Measurements from ENCODE around the gene TFIP11.
A peak's percentile ranks its signal among the peaks of the same experiment; 100 is the strongest.

Gene TFIP11

DNA sequence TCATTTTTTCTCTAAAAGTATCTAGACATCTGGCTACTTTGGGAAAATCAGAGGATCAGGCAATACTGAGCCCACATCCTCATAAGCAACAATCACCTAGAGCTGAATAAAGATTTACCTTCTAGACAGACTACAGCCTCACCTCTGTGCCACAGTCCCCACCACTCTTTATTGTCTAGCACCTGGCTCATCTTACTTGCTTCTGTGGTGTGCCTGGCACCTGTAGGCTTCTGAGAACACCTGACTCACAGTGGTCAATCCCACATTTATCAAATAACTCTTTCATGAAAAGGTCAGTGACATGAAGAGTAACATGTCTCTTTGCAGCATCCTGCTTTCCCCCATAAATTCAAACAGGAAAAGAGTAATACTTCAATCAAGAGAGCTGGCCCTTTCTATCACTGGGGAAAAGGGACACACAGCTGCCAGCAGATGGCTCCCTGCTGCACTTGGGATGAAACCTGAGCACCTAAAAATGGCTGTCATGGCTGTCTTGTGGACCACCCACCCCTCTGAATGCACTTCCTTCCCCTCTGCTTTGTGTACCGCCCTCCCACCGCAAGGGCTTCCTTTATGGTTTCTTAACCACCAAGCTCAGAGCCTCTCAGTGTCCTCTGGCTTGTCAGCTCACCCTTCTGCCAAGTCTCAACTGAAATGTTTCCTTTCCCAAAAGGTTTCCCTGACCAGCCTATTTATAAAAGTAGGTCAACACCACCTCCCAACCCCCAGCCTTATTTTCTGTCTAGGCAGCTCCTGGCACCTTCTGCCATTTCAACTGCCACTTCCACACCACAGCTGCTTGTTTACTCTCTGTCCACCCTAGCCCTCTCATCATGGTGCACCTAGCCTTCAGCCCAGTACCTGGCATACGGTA lies 9.3 kb downstream of the TFIP11 start:
- DNase-seq: peak; percentile 53

- DNase-seq: no peak
Measured at GRCh38 chr22:26501996-26502395, 10.3 kb downstream of the TFIP11 start.

GRCh38 chr22:26499188-26499703 lies 13.0 kb downstream of the TFIP11 start:
- DNase-seq: no peak

DNA sequence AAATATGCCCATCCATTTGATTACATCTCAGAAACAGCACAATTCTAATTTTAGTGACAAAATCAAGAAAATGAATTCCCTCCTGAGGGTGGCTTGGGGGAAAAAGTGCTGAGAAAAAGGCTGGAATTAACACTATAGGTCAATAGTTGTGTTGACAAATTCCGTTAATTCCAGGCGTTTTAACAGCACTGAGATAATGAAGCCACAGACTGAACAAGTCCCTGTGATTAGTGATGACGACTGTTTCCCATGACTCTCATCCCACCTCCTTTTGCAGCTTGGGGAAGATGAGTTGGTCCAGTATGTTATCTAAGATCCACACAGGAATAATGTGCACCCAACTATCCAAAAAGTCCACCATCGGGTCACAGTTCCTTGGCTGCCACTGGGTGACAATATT lies 15.8 kb downstream of the TFIP11 start:
- no peak for DNase-seq

DNA sequence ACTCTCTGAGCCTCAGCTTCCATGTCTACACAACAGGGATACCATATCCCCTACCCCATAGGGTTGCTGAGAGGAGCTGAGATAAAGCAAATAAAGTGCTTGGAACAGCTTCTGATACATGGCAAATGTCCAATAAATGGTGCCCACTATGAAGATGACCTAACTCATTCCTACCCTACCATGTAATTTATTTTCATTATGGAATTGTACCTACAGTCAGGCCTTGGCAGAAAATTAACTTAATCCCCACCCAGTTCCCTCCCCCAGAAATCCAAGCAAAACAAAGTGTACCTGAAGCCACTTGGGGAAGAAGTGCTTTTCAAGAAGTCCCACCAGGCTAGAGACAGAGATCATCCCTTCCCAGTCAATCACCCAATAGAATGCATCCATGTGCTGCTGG lies 17.8 kb downstream of the TFIP11 start:
- DNase-seq: peak; percentile 11

- no peak for DNase-seq
Measured at GRCh38 chr22:26492220-26492619, 20.1 kb downstream of the TFIP11 start.

- no peak for DNase-seq
Measured at GRCh38 chr22:26489447-26490036, 22.7 kb downstream of the TFIP11 start.

GRCh38 chr22:26487996-26488395 lies 24.3 kb downstream of the TFIP11 start:
- no peak for DNase-seq

DNA sequence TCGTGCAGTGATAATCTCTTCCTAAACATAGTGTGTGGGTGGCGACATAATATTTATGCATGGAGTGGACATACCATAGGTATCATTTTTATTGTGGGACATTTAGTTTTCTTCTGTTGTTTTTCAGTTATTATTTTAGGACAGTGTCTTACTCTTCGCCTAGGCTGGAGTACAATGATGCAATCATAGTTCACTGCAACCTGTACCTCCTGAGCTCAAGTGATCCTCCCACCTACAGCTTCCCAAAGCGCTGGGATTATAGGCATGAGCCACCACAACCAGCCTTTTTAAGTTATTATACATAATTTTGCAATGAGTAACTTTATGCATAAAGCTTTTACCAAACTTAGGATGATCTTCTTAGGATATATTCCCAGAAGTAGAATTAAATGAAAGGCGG lies 25.9 kb downstream of the TFIP11 start:
- DNase-seq: no peak

DNA sequence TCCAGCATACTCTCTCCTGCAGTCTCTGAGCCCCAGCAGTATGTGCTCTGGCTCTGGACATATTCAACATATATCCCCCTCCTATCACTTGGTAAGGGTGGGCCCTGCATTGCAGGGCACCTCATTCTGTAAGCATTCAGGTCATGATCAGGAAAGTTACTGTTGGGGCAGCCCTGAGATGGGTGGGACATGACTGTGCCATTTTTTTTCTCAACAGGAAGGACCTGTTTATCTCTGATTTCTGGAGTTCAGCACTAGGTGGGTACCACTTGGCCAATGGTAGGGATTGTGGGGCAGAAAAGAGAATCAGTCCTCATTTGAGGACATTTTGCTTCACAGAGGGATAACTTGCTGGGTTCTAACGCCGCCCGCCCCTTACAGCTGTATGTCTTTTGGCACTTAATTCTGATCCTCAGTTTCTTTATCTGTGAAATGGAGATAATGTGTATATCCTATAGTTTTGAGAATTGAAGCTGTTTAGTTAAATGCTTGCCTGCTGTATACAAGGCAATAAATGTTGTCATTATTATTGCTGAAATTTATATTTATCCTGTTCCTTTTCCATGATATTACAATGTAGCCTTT lies 26.4 kb downstream of the TFIP11 start:
- DNase-seq: no peak

DNA sequence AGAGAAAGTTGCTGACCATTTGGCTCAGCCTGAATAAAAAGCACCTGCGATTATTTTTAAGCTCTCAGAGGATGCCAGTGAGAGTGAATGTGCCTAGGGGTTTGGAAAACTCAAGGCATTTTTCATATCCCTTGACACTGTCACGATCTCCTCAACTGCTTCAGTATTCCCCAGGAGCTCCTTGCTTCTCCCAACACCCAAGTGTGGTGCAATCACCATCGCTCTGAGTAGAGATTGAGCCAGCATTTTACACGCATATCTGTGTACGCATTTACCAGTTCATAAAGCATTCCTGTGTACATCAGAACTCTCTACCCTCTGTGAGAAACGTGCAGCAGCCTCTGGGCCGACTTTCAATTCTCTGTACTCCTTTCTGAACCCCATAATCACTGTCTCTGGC lies 27.3 kb downstream of the TFIP11 start:
- DNase-seq: no peak

DNA sequence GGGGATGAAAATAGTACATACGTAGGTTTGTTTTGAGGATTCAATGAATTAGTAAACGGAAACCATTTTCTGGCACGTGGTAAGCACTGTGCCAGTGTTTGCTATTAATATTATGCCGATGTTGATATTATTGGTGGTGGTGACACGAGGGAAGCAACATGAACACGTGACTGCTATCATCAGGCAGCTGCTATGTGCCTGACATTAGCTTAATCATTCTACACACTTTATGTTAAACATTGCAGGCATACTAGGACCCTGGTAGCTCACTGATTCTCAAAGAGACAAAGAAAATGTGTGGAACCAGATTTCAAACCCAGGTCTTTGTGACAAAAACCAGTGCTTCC lies 27.9 kb downstream of the TFIP11 start:
- no peak for DNase-seq

GRCh38 chr22:26483439-26484359 lies 28.6 kb downstream of the TFIP11 start, which contains the start of the genes HPS4 and SRRD:
Gene HPS4, minus strand, starts transcription at chr22:26483783. Its CDS starts 2,021 bp downstream, at chr22:26481762.
Gene SRRD, plus strand, starts transcription at chr22:26483877. Its CDS starts 14 bp downstream, at chr22:26483891.
- peak; percentile 98 for DNase-seq

GRCh38 chr22:26483043-26483438 lies 29.2 kb downstream of the TFIP11 start:
- DNase-seq: no peak

DNA sequence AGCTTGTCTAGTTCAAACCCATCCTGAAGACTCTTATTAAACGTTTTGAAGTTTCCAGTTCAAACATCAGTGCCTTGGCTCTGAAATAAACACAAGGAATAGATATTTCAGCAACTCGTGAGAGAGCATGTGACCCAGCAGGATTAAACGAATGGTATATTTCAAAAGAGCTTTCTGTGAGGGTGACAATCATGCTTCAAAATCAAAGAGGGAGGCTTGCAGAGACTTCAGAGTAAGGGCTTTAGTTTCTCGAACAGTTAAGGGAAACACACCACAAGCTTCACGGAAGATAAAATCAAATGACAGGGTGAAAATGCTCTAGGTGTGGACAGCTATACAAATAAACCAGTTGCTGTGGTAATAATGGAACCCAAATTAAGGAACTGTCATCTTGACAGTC lies 30.1 kb downstream of the TFIP11 start:
- DNase-seq: peak; percentile 30

GRCh38 chr22:26481694-26482093 lies 30.6 kb downstream of the TFIP11 start:
- no peak for DNase-seq

DNA sequence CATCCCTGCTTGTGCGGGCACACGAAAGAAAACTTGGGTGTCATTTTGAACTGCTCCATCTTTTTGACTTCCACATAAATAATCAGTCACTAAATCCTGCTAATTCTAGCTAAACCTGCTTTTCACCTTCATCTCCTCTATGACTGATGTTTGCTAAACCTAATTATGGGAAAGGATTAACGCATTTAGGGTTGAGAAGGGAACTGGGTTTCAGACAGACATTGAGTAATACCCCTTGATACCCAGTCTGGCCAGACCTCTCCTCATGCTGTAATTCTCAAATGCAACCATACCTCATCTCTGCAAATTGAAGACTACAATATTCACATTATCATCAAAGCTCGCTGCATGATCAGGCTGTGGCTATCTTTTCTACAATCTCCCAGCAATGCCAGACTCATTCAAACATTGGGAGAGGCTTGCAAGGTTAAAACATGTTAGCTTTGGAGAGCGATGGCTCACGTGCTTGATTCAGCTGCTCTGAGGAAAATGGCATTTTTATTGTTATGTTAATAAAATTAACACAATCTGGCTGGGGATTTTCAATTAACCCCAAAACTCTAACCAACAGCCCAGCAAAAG lies 31.1 kb downstream of the TFIP11 start:
- no peak for DNase-seq

DNA sequence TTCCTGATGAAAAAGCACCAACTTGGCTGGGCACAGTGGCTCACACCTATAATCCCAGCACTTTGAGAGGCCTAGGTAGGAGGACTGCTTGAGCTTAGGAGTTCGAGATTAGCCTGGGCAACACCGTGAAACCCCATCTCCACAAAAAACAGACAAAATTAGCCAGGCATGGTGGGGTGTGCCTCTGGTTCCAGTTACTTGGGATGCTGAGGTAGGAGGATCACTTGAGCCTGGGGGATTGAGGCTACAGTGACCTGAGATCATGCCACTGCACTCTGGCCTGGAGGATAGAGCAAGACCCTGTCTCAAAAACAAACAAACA lies 31.7 kb downstream of the TFIP11 start:
- peak; percentile 25 for DNase-seq

DNA sequence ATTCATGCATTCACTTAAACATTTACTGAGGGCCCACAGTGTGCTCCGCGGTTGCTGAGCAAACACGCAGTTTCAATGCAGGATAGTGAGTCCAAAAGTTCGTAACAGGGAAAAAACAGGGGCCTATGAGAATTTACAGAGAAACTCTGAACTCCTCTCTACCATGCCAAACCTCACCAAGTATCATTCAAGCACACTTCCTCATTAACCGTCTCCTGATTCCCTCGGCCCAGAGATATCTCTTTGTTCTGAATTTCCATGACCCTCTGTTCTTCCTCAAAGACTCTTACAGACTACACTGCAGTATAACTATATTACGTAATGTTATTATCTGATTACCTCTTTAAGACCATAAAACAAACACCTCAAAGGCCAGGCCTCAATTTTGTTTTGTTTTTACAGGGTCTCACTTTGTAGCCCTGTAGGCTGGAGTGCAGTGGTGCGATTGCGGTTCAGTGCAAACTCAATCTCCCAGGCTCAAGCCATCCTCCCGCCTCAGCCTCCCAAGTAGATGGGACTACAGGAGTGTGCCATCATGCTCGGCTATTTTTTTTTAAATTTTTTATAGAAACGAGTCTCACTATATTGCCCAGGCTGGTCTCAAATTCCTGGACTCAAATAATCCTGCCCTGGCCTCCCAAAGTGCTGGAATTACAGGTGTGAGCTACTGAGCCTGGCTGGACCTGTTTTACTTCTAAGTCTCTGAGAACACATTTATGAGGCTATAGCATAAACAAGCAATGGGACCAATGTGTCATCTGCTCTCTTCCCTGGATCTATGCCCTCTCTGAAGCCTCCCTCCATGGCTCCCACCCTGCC lies 32.3 kb downstream of the TFIP11 start:
- DNase-seq: peak; percentile 81

- peak; percentile 94 for DNase-seq
Measured at GRCh38 chr22:26479043-26479791, 33.1 kb downstream of the TFIP11 start.

- peak; percentile 41 for DNase-seq
Measured at GRCh38 chr22:26477341-26477731, 34.9 kb downstream of the TFIP11 start.
